ENCODE results near the gene SHLD2. TPM values are rescaled to one million over a fixed set of nuclear protein-coding genes. Genes with fewer than 3 reads are reported as not detected.
"Not testable (repeated sequence)": the region's sequence is repeated elsewhere in the genome, so short reads cannot be mapped to it uniquely, and the experiment has no call there.

The SHLD2 gene
- total RNA-seq, 4 donors from 2014 or later = 17.1 to 61.6 (median 30.2) TPM

DNA sequence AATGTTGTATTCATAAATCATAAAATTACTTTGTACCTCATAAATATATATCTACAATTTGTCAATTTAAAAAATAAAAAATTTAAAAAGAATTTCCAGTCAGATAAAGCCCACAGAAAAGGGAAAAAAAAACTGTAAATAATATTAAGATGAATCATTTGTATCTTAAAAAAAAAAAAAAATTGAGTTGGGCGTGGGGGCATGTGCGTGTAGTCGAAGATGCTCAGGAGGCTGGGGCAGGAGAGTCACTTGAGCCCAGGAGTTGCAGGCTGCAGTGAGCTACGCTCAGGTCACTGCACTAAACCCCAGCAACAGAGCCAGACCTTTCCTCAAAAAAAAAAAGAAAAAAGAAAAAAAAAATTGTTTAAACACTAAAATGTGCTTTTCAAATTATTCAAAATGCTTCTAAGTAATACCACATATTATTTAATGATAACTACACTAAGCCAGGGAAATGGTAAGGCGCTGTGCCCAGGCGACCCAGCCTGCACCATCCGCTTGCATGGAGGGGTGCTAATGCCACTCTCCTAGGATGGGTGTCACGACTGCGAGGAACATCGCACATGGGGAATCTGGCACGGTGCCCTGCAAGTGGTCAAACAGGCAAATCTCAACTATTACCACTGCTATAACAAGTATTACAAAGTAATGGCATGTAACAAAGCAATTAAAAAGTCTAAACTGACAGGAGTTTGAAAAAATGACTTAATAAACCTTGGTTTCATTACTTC lies 15.7 kb upstream of the SHLD2 start:
- Histone ChIP-seq H3K4me1 (no peaks in the 10 kb centered on the region), H3K9me3 (no peaks in the 10 kb centered on the region), H3K27me3 (no peaks in the 10 kb centered on the region), H3K4me3 (no peak overlapping the region), H3K27ac (no peak overlapping the region), H3K36me3 (no peaks in the 10 kb centered on the region)
- intact Hi-C loops (cut with DNase I; ENCODE audit: low total_unique reads) = no loop called here
- TF ChIP-seq CTCF (IDR thresholded peaks at IDR 0.05) = no peak
- TF ChIP-seq POLR2A (IDR thresholded peaks at IDR 0.05) = no peak
- no peak for DNase-seq

DNA sequence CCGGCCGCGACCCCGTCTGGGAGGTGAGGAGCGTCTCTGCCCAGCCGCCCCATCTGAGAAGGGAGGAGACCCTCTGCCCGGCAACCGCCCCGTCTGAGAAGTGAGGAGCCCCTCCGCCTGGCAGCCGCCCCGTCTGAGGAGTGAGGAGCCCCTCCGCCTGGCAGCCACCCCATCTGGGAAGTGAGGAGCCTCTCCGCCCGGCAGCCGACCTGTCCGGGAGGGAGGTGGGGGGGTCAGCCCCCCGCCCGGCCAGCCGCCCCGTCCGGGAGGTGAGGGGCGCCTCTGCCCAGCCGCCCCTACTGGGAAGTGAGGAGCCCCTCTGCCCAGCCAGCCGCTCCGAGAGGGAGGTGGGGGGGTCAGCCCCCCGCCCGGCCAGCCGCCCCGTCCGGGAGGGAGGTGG lies 14.4 kb upstream of the SHLD2 start:
- H3K4me1 ChIP-seq; H3K36me3 ChIP-seq; intact Hi-C loops (cut with DNase I; ENCODE audit: low total_unique reads); H3K27ac ChIP-seq; DNase-seq; H3K27me3 ChIP-seq; H3K9me3 ChIP-seq; H3K4me3 ChIP-seq: not testable (repeated sequence)

DNA sequence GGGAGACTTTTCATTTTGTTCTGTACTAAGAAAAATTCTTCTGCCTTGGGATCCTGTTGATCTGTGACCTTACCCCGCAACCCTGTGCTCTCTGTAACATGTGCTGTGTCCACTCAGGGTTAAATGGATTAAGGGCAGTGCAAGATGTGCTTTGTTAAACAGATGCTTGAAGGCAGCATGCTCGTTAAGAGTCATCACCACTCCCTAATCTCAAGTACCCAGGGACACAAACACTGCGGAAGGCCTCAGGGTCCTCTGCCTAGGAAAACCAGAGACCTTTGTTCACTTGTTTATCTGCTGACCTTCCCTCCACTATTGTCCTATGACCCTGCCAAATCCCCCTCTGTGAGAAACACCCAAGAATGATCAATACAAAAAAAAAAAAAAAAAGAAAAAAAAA lies 13.4 kb upstream of the SHLD2 start:
- H3K9me3 ChIP-seq; H3K4me1 ChIP-seq; H3K27me3 ChIP-seq; intact Hi-C loops (cut with DNase I; ENCODE audit: low total_unique reads); DNase-seq; H3K4me3 ChIP-seq; H3K36me3 ChIP-seq: not testable (repeated sequence)
- H3K27ac ChIP-seq = peak overlapping the region in 1 of 2 donors; percentile 47

DNA sequence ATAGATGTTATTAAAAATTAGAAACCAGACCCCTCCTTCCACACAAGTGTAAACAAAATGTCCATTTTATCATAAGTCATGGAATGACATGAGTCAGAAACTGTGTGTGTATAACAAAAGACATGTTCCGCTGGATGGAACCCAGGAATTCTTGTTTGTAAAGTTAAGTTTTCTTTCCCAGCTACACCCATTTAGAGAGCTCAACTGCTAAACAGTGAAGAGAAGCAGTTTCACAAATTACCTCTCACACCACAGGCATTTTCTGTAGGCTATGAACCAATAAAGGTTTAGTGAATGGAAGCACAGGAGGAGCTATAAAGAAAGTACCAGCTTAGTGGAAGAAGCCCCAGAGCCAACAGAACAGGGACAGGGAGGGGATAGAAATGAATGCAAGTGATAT lies 12.8 kb upstream of the SHLD2 start:
- H3K27me3 ChIP-seq; H3K4me3 ChIP-seq; intact Hi-C loops (cut with DNase I; ENCODE audit: low total_unique reads); DNase-seq; H3K9me3 ChIP-seq; H3K4me1 ChIP-seq; H3K36me3 ChIP-seq: not testable (repeated sequence)
- H3K27ac ChIP-seq = peak overlapping the region; percentile 32 to 47

GRCh38 chr10:87083576-87084290 lies 11.3 kb upstream of the SHLD2 start:
- H3K4me3 ChIP-seq; intact Hi-C loops (cut with DNase I; ENCODE audit: low total_unique reads); H3K4me1 ChIP-seq; DNase-seq; H3K9me3 ChIP-seq; H3K36me3 ChIP-seq; H3K27me3 ChIP-seq: not testable (repeated sequence)
- H3K27ac ChIP-seq = peak overlapping the region in 1 of 2 donors; percentile 20

GRCh38 chr10:87084291-87084782 lies 10.7 kb upstream of the SHLD2 start:
- H3K36me3 ChIP-seq; H3K4me1 ChIP-seq; H3K4me3 ChIP-seq; H3K9me3 ChIP-seq; DNase-seq; H3K27me3 ChIP-seq; intact Hi-C loops (cut with DNase I; ENCODE audit: low total_unique reads): not testable (repeated sequence)
- H3K27ac ChIP-seq = peak overlapping the region; percentile 1 to 20

GRCh38 chr10:87085537-87085936 lies 9.5 kb upstream of the SHLD2 start:
- Histone ChIP-seq H3K9me3 (no peaks in the 10 kb centered on the region), H3K27me3 (no peaks in the 10 kb centered on the region), H3K27ac (no peak overlapping the region), H3K4me3 (no peak overlapping the region), H3K36me3 (no peaks in the 10 kb centered on the region), H3K4me1 (peaks cover 0 to 9% of the 10 kb centered on the region in 2 donors)
- TF ChIP-seq POLR2A (IDR thresholded peaks at IDR 0.05) (no peak), CTCF (IDR thresholded peaks at IDR 0.05) (no peak)
- no peak for DNase-seq
- intact Hi-C loops (cut with DNase I; ENCODE audit: low total_unique reads) = no loop called here

Measured in uterus (tissue), 4 donors.